HFF-Myc (cell line): ENCODE data around the gene DCBLD2.

ENCODE experiments used
- DNase-seq: peaks from one replicate; pipeline ENCODE4 v3.0.0-alpha.2; 2011; ENCODE audit warnings: low read depth; ENCODE audit errors: extremely low read depth
- H3K4me3 ChIP-seq: replicated peaks from 2 replicates; pipeline ENCODE4 v1.5.1; 2011; ENCODE audit warnings: low read depth, mild to moderate bottlenecking, control low read depth, low read length
- TF ChIP-seq, protein P1 (sequence below): IDR thresholded peaks from 2 replicates; pipeline ENCODE4 v1.5.1; 2012; ENCODE audit warnings: mild to moderate bottlenecking, low read depth, low read length, control low read depth; ENCODE audit errors: missing control alignments

DCBLD2 gene

DNA sequence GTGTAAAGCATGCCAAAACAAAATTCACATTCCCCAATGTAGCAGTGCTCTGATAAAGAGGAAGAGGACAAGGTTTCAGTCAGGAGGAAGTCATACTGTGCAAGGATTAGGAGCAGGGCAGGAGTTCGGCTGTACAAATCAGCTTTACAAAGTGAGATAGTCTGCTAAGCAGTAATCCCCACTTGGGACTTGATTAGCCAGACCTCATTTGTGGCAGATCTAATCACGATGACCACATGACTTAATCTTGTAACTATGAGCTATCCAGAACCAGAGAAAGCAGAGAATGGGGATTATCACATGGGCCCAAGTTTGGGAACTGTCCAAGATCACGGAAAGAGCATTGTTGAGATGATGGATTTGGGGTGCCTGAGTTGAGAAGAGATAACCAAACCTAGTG is 7.8 kb downstream of the DCBLD2 start:
- no peak for DNase-seq
- TF ChIP-seq, protein P1, sequence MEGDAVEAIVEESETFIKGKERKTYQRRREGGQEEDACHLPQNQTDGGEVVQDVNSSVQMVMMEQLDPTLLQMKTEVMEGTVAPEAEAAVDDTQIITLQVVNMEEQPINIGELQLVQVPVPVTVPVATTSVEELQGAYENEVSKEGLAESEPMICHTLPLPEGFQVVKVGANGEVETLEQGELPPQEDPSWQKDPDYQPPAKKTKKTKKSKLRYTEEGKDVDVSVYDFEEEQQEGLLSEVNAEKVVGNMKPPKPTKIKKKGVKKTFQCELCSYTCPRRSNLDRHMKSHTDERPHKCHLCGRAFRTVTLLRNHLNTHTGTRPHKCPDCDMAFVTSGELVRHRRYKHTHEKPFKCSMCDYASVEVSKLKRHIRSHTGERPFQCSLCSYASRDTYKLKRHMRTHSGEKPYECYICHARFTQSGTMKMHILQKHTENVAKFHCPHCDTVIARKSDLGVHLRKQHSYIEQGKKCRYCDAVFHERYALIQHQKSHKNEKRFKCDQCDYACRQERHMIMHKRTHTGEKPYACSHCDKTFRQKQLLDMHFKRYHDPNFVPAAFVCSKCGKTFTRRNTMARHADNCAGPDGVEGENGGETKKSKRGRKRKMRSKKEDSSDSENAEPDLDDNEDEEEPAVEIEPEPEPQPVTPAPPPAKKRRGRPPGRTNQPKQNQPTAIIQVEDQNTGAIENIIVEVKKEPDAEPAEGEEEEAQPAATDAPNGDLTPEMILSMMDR, result no peak
- H3K4me3 ChIP-seq, result no peak overlapping the region

DNA sequence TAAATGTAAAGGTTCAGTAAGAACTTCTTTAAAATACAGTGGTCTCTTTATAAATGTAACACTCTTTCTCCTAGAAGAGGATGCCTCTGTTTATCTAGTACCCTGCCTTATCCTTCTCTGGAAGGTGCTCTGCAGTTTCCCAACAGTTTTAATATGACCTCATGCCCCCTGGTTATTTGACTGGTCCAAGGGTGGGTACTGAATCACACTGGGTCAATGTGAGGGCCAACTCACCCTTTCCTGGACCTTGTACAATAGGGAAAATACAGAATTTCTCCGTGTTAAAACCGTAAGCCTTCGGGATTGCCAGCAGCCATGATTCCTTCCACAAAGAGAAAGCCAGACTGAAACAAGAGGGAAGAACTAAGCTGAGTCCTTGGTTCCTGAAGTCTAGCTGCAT is 9.2 kb downstream of the DCBLD2 start:
- no peak for DNase-seq
- TF ChIP-seq, protein P1, result no peak
- no peak overlapping the region for H3K4me3 ChIP-seq

DNA sequence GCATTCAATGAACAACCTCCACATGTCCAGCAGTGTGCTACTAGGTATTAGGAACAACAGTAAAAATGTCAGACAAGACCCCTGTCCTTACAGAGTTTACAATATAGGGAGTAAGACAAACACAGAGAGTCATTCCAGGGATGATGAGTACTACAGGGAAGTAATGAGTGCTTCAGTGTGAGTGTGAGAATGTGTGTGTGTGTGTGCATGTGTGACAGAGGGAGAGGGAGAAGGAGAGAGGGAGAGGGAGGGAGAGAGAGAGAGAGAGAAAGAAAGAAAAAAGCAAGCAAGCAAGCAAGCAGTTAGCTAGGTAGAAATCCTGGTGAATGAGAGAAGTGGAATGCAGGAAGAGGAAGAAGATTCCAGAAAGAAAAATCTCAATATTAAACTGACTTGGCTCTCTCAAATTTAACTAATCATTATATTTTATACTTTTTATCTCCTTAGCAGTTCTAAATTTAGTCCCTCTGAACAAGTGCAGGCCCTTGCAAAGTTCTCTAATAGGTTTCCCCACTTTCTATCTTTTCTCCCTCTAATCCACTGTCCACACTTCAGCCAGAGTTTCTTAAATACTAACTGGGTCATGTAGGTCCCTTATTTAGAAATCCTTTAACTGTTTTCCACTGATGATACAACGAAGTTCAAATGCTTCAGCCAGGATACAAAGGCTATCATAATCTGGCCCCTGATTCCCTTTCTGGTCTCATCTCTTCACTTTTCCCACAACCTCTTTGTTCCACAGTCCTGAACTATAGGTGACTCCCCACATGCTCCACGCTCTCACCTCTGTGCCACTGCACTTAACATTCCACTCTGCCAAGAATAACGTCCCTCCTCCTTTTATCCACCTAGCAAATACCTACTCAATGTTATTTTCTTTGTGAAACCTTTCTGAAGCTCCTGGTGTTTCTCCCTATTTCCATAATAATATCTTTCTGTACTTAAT is 10.3 kb downstream of the DCBLD2 start:
- no peak for DNase-seq
- no peak overlapping the region for H3K4me3 ChIP-seq
- TF ChIP-seq, protein P1, result no peak

DNA sequence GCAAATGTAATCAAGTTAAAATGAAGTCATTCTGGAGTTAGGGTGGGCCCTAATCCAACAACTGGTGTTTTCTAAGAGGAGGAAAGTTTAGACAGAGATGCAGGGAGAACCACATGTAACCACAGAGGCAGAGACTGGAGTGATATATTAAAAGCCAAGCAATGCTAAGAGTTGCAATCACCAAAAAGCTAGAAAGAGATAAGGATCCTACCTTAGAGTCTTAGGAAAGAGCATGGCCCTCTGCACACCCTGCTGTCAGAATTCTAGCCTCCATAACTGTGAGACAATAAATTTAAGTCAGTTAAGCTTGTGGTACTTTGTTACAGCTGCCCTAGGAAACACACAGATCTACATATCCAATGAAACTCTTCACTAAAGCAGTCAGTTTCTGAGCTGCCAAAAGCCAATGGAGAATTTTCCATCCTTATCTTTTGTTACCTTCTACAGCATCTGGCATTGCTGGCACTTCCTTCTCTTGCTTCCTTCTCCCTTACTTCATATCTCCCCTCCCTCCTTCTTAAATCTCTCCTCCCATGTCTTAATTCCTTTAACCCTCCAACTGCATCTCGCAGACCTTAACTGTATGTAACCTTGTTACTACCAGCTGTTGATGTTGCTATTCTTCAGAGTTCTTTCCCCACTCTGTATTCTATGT is 11.2 kb downstream of the DCBLD2 start:
- no peak for DNase-seq
- TF ChIP-seq, protein P1, result no peak
- H3K4me3 ChIP-seq, result no peak overlapping the region

DNA sequence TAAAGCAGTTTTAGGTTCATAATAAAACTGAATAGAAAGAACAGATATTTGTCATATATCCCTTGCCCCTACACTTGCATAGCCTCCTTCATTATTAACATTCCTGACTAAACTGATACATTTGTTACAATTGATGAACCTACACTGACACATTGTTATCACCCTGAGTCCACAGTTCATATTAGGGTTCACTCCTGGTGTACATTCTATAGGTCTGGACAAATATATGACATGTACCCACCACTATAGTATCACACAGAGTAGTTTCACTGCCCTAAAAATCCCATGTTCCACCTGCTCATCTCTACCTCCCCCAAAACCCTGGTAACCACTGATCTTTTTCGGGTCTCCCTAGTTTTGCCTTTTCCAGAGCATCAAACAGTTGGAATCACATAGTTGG is 13.8 kb downstream of the DCBLD2 start:
- DNase-seq, result no peak
- TF ChIP-seq, protein P1, result no peak
- H3K4me3 ChIP-seq, result no peak overlapping the region

DNA sequence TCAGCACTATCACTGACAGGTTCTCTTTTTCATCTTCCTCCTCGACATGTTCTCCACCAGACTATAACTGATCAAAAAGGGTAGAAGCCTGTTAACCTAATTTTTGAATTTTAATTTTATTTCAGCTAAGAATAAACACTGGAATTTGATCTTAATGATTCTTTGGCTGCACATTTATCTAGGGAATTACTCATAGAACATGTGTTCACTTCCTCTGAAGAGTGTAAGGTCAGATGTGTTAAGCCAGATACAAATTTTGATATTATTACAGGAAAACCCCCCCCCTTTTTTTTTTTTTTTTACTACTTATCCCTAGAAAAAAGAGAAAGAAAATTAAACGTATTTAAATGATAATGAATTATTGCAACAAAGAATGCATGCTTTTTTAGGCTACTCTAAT is 15.0 kb downstream of the DCBLD2 start:
- no peak overlapping the region for H3K4me3 ChIP-seq
- TF ChIP-seq, protein P1, result no peak
- no peak for DNase-seq
